PC-3 (cell line): Measurements from ENCODE around the gene CHD3. TPM values are rescaled to one million over a fixed set of nuclear protein-coding genes. Genes with fewer than 3 reads are reported as not detected.

Experiments
- ATAC-seq: fragments of 200-7000 bp; cut with Tn5 transposase; 2 replicates; pipeline ENCODE4 v1.9.1; 2020; ENCODE audit warnings: mild to moderate bottlenecking, moderate library complexity
- BruUV-seq: library from RNA; stranded (reverse); fragments of 400-500 nt; replicated peaks from 2 replicates; lab custom pipeline; 2021; lab: Mats Ljungman, UMichigan
- CTCF ChIA-PET: fragments of 300-600 bp; sonication (Branson Sonifier 250); formaldehyde crosslinking; loops from one replicate; lab custom pipeline; 2022; ENCODE audit warnings: antibody characterized with exemption; lab: Charles Lee
- POLR2A ChIA-PET: fragments of 300-600 bp; sonication (Branson Sonifier 250); formaldehyde crosslinking; loops from one replicate; lab custom pipeline; 2022; ENCODE audit warnings: antibody characterized with exemption; ENCODE audit not compliant: unreplicated experiment; lab: Charles Lee
- DNase-seq: peaks from one replicate; pipeline ENCODE4 v3.0.0-alpha.2; 2015
- H2AFZ ChIP-seq: fragments of 300-600 bp; sonication (generic); 2 replicates; pipeline ENCODE4 v1.6.0; 2016; ENCODE audit warnings: antibody characterized with exemption, low read length
- H3F3A ChIP-seq: fragments of 300-600 bp; sonication (generic); one replicate; pipeline ENCODE4 v1.6.0; 2017; ENCODE audit warnings: antibody characterized with exemption, low read length, control low read depth, mild to moderate bottlenecking; ENCODE audit not compliant: unreplicated experiment
- H3K27ac ChIP-seq: fragments of 300-600 bp; sonication (generic); 2 replicates; pipeline ENCODE4 v1.5.1; 2016; ENCODE audit warnings: mild to moderate bottlenecking, low read length
- H3K27me3 ChIP-seq: fragments of 300-600 bp; sonication (generic); 2 replicates; pipeline ENCODE4 v1.6.1; 2016; ENCODE audit warnings: low read length, mixed read lengths
- H3K36me3 ChIP-seq: fragments of 300-600 bp; sonication (generic); 2 replicates; pipeline ENCODE4 v1.6.1; 2016; ENCODE audit warnings: low read depth, mixed run types, low read length, mixed read lengths
- H3K4me1 ChIP-seq: fragments of 300-600 bp; sonication (generic); 2 replicates; pipeline ENCODE4 v1.5.1; 2016; ENCODE audit warnings: low read length; ENCODE audit not compliant: insufficient read depth
- H3K4me2 ChIP-seq: fragments of 300-600 bp; sonication (generic); 2 replicates; pipeline ENCODE4 v1.6.0; 2016; ENCODE audit warnings: low read length
- H3K4me3 ChIP-seq: fragments of 300-600 bp; sonication (generic); 2 replicates; pipeline ENCODE4 v1.5.1; 2016; ENCODE audit warnings: mild to moderate bottlenecking, low read length, mixed read lengths
- H3K79me2 ChIP-seq: fragments of 300-600 bp; sonication (generic); 2 replicates; pipeline ENCODE4 v1.6.1; 2017; ENCODE audit warnings: low read length, mixed read lengths
- H3K9ac ChIP-seq: fragments of 300-600 bp; sonication (generic); 2 replicates; pipeline ENCODE4 v1.6.0; 2016; ENCODE audit warnings: mild to moderate bottlenecking, low read length
- H3K9me2 ChIP-seq: fragments of 300-600 bp; sonication (generic); replicated peaks from 2 replicates; pipeline ENCODE4 v1.6.1; 2016; ENCODE audit warnings: mixed run types, low read length, mixed read lengths
- H3K9me3 ChIP-seq: fragments of 300-600 bp; sonication (generic); 2 replicates; pipeline ENCODE4 v1.6.1; 2016; ENCODE audit warnings: low read length, mixed read lengths
- H4K20me1 ChIP-seq: fragments of 300-600 bp; sonication (generic); 2 replicates; pipeline ENCODE4 v1.6.1; 2016; ENCODE audit warnings: low read length, mixed read lengths
- EZH2 ChIP-seq: fragments of 300-600 bp; sonication (generic); IDR thresholded peaks from one replicate; pipeline ENCODE4 v1.6.1; 2017; ENCODE audit warnings: antibody characterized with exemption, mild to moderate bottlenecking, low read length; ENCODE audit not compliant: unreplicated experiment
- EZH2phosphoT487 ChIP-seq: fragments of 300-600 bp; sonication (generic); IDR thresholded peaks from 2 replicates; pipeline ENCODE4 v1.6.1; 2018; ENCODE audit warnings: mild to moderate bottlenecking, antibody characterized with exemption, low read length, borderline replicate concordance
- intact Hi-C: fragments of 100-400 bp; cut with micrococcal nuclease; formaldehyde crosslinking; loops from 2 replicates; pipeline ENCODE4 v1.9.0; 2023
- total RNA-seq: library from RNA; depleted of rRNA; stranded (reverse); fragments of >200 nt; gene quantifications from 2 replicates; pipeline ENCODE4 v1.2.3, GENCODE V29; 2014
- TF ChIP-seq, protein P1 (sequence below): fragments of 300-600 bp; sonication (generic); conservative IDR thresholded peaks from 2 replicates; pipeline ENCODE4 v1.5.1; 2017; ENCODE audit warnings: antibody characterized with exemption, low read depth, mild to moderate bottlenecking, low read length

CHD3 gene
- total RNA-seq, 1 experiment from 2014 or later: 102 TPM

DNA sequence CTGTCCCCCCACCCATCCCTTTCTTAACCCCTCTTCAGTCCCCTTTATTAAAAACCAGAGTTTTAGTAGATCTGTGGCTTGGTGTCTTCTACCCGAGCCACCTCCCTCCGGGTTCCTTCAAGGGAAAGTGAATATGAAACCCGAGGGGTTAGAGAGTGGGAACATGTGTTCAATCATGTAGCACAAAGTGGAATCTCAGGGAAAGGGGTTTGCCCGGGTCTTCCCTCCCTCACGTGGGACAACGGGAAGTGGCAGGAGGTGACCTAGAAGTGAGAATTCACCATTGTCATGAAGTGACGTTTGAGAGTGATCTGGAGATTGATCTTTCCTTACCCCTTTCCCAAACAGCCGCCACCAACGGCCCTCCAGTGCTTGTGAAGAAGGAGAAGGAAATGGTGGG is 22.5 kb downstream of the CHD3 start:
- H3K9me3 ChIP-seq: no peaks in the 10 kb centered on the region
- no TSS peak for BruUV-seq
- H3K27ac ChIP-seq: no peak overlapping the region
- H3K9ac ChIP-seq: no peak overlapping the region
- intact Hi-C loops: no loop called here
- no peak overlapping the region for H2AFZ ChIP-seq
- H3K9me2 ChIP-seq: no peaks in the 10 kb centered on the region
- TF ChIP-seq EZH2phosphoT487: no peak
- TF ChIP-seq, protein P1, sequence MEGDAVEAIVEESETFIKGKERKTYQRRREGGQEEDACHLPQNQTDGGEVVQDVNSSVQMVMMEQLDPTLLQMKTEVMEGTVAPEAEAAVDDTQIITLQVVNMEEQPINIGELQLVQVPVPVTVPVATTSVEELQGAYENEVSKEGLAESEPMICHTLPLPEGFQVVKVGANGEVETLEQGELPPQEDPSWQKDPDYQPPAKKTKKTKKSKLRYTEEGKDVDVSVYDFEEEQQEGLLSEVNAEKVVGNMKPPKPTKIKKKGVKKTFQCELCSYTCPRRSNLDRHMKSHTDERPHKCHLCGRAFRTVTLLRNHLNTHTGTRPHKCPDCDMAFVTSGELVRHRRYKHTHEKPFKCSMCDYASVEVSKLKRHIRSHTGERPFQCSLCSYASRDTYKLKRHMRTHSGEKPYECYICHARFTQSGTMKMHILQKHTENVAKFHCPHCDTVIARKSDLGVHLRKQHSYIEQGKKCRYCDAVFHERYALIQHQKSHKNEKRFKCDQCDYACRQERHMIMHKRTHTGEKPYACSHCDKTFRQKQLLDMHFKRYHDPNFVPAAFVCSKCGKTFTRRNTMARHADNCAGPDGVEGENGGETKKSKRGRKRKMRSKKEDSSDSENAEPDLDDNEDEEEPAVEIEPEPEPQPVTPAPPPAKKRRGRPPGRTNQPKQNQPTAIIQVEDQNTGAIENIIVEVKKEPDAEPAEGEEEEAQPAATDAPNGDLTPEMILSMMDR: no peak
- TF ChIP-seq EZH2: no peak
- no peak for ATAC-seq
- H3K27me3 ChIP-seq: no peaks in the 10 kb centered on the region
- H3K4me1 ChIP-seq: peaks cover 15% of the 10 kb centered on the region
- peaks cover 6% of the 10 kb centered on the region; the same call in 1 of the 2 replicates for H3K36me3 ChIP-seq
- POLR2A ChIA-PET: no interaction called here
- CTCF ChIA-PET: interaction anchor here (0.5 kb wide), 1 partner anchor 59 kb away, joined by 3 read pairs; no protein-coding TSS in a partner anchor
- no peak overlapping the region for H3K4me3 ChIP-seq
- no peak overlapping the region for H3K4me2 ChIP-seq
- H4K20me1 ChIP-seq: no peaks in the 10 kb centered on the region
- no peaks in the 10 kb centered on the region for H3F3A ChIP-seq
- no peak for DNase-seq
- H3K79me2 ChIP-seq: no peaks in the 10 kb centered on the region

DNA sequence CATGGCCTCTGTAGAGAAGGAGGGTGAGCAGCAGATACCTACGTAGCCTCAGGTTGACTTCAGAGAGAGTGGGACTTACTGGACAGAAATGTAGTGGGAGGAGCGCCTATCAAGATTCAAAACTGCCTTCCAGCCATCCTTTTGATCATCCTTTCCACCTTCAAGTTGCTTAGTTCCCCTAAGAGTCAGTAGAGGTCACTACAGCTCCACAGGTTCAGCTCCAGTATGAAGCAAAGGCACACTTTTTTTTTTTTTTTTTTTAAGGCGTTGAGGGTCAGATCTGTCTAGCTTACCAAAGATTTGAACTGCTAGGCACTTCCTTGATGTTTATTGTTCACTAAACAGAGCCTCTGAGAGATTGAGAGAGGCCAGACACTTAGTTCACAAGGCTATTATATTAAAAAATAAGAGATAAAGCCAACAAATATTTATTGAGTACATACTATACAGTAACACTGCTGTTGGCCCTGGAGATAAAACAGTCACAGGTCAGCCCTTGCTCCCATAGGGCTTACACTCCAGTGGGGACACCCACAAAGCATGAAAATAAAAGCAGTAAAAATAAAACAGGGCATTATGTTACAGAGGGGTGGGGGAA is 24.4 kb downstream of the CHD3 start:
- ATAC-seq: peak; percentile 23
- H3K27me3 ChIP-seq: no peaks in the 10 kb centered on the region

More for the DNA sequence above, 24.4 kb downstream of the CHD3 start:
- Histone ChIP-seq H3K4me3 (no peak overlapping the region), H3K9me3 (no peaks in the 10 kb centered on the region), H3K27ac (no peak overlapping the region), H3K79me2 (no peaks in the 10 kb centered on the region), H3K9me2 (no peaks in the 10 kb centered on the region), H3F3A (no peaks in the 10 kb centered on the region), H3K4me2 (no peak overlapping the region), H3K9ac (no peak overlapping the region), H4K20me1 (no peaks in the 10 kb centered on the region), H3K4me1 (peaks cover 17% of the 10 kb centered on the region), H3K36me3 (no peaks in the 10 kb centered on the region; the same call in 1 of the 2 replicates), H2AFZ (no peak overlapping the region)
- no peak for TF ChIP-seq EZH2
- TF ChIP-seq, protein P1: peak; percentile 72
- intact Hi-C loops: loop anchor here (1.0 kb wide), 2 partner anchors 128 to 144 kb away; no protein-coding TSS in a partner anchor
- no TSS peak for BruUV-seq
- ChIA-PET CTCF (interaction anchor here (0.6 to 1.1 kb wide), 11 partner anchors 13 to 1735 kb away, joined by 3 to 15 read pairs (median 5); no protein-coding TSS in a partner anchor), POLR2A (no interaction called here)
- peak; percentile 73 for DNase-seq
